ENCODE measurements around the gene RAB27A. TPM values are rescaled to one million over a fixed set of nuclear protein-coding genes. Genes with fewer than 3 reads are reported as not detected.

The RAB27A gene
- total RNA-seq, 1 donor from 2014 or later: 17.8 TPM

DNA sequence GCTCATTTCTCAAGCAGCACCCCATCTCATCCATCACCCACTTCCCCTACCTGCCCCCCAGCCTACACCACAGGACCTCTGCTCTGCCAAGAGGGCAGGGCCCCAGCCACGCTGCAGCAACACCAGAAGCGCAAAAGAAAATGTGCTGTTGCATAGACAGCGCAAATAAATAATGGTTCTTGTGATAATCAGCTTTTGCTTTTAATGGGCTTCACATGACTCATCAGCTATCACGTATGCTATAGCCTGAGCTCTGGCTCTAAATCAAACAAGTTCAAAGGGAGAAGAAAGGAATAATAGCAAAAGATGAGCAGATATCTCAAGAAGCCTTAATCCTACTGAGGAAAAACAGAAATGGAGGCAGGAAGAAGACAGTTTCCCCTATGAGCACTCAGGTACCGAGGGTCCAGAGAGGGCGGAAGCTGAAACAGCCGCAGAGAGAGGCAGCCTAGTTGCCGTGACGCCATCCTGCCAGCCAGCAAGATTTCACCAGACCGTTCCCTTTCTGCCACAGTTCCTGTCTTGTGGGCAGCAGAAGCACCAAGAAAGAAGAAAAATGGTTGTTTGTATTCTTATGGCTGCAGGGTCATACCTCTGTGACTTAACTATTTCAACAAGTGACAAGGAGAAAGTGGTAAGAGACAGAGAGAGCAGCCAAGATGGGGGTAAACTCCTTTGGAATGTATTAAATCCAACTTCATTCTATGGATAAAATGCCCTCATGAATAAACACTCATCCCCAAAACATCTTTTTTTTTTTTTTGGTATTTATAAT is 22.0 kb downstream of the RAB27A start:
- FAIRE-seq (no peak), DNase-seq (ENCODE audit: low read depth) (peak; percentile 81)
- Histone ChIP-seq H3K36me3 (ENCODE audit: insufficient read depth, low read length) (no peaks in the 10 kb centered on the region), H3K79me2 (ENCODE audit: insufficient read depth, low read length) (peaks cover 12% of the 10 kb centered on the region), H2AFZ (ENCODE audit: low read depth, low read length) (peak overlapping the region; percentile 59), H3K4me2 (ENCODE audit: low read length) (peak overlapping the region; percentile 80), H3K4me3 (ENCODE audit: insufficient read depth, low read depth, low read length) (peak overlapping the region; percentile 30), H3K4me1 (ENCODE audit: insufficient read depth, low read length) (peaks cover 20% of the 10 kb centered on the region), H3K9ac (ENCODE audit: low read length) (peak overlapping the region; percentile 62), H3K9me3 (ENCODE audit: insufficient read depth, low read depth, low read length) (no peaks in the 10 kb centered on the region), H3K27ac (ENCODE audit: low read depth, low read length) (peak overlapping the region; percentile 53), H3K27me3 (ENCODE audit: insufficient read depth, low read length) (no peaks in the 10 kb centered on the region), H4K20me1 (ENCODE audit: insufficient read depth, low read length) (no peaks in the 10 kb centered on the region)
- no peaks in the 10 kb centered on the region for H3K9me3 Mint-ChIP-seq (ENCODE audit: unreplicated experiment)
- H3K4me3 Mint-ChIP-seq (ENCODE audit: unreplicated experiment): no peak overlapping the region
- no peaks in the 10 kb centered on the region for H3K27me3 Mint-ChIP-seq (ENCODE audit: low read depth, unreplicated experiment)
- peaks cover 3% of the 10 kb centered on the region for H3K36me3 Mint-ChIP-seq (ENCODE audit: low read depth, unreplicated experiment)
- H3K27ac Mint-ChIP-seq (ENCODE audit: unreplicated experiment): no peak overlapping the region
- TF ChIP-seq CTCF (IDR thresholded peaks at IDR 0.05; ENCODE audit: insufficient read depth, low read depth, low read length) (no peak), EZH2 (IDR thresholded peaks at IDR 0.05; ENCODE audit: insufficient read depth, low read length) (no peak)
- H3K4me1 Mint-ChIP-seq (ENCODE audit: low read depth, unreplicated experiment): peaks cover 16% of the 10 kb centered on the region

GRCh38 chr15:55266547-55266946 is 23.1 kb downstream of the RAB27A start:
- Mint-ChIP-seq H3K4me1 (ENCODE audit: low read depth, unreplicated experiment) (peaks cover 16% of the 10 kb centered on the region), H3K27ac (ENCODE audit: unreplicated experiment) (no peak overlapping the region), H3K36me3 (ENCODE audit: low read depth, unreplicated experiment) (peaks cover 1% of the 10 kb centered on the region), H3K27me3 (ENCODE audit: low read depth, unreplicated experiment) (no peaks in the 10 kb centered on the region), H3K9me3 (ENCODE audit: unreplicated experiment) (no peaks in the 10 kb centered on the region), H3K4me3 (ENCODE audit: unreplicated experiment) (no peak overlapping the region)
- Histone ChIP-seq H3K4me2 (ENCODE audit: low read length) (peak overlapping the region; percentile 80), H3K4me3 (ENCODE audit: insufficient read depth, low read depth, low read length) (no peak overlapping the region), H3K9me3 (ENCODE audit: insufficient read depth, low read depth, low read length) (no peaks in the 10 kb centered on the region), H2AFZ (ENCODE audit: low read depth, low read length) (no peak overlapping the region), H4K20me1 (ENCODE audit: insufficient read depth, low read length) (no peaks in the 10 kb centered on the region), H3K9ac (ENCODE audit: low read length) (peak overlapping the region; percentile 62), H3K27ac (ENCODE audit: low read depth, low read length) (no peak overlapping the region), H3K79me2 (ENCODE audit: insufficient read depth, low read length) (peaks cover 6% of the 10 kb centered on the region), H3K27me3 (ENCODE audit: insufficient read depth, low read length) (no peaks in the 10 kb centered on the region), H3K4me1 (ENCODE audit: insufficient read depth, low read length) (peaks cover 20% of the 10 kb centered on the region), H3K36me3 (ENCODE audit: insufficient read depth, low read length) (no peaks in the 10 kb centered on the region)
- FAIRE-seq (no peak), DNase-seq (ENCODE audit: low read depth) (no peak)
- no peak for TF ChIP-seq EZH2 (IDR thresholded peaks at IDR 0.05; ENCODE audit: insufficient read depth, low read length)
- TF ChIP-seq CTCF (IDR thresholded peaks at IDR 0.05; ENCODE audit: insufficient read depth, low read depth, low read length): no peak

DNA sequence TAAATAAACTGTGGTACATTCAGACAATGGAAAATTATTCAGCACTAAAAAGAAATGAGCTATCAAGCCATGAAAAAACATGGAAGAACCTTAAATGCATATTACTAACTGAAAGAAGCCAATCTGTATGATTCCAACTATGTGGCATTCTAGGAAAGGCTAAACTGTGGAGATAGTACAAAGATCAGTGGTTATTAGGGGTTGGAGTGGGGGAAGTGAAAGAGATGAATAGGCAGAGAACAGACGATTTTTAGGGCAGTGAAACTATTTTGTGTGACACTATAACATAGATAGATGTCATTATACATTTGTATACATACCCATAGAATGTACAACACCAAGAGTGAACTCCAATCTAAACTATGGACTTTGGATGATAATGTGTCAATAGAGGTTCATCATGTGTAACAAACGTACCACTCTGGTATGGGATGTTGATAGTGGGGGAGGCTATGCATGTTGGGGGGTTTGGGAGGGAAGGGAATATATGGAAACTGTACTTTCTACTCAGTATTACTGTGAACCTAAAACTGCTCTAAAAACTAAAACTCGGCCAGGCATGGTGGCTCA is 29.0 kb downstream of the RAB27A start:
- Histone ChIP-seq H3K9me3 (ENCODE audit: insufficient read depth, low read depth, low read length) (no peaks in the 10 kb centered on the region), H2AFZ (ENCODE audit: low read depth, low read length) (no peak overlapping the region), H3K27me3 (ENCODE audit: insufficient read depth, low read length) (no peaks in the 10 kb centered on the region), H3K9ac (ENCODE audit: low read length) (no peak overlapping the region), H3K4me1 (ENCODE audit: insufficient read depth, low read length) (peaks cover 5% of the 10 kb centered on the region), H3K79me2 (ENCODE audit: insufficient read depth, low read length) (no peaks in the 10 kb centered on the region), H4K20me1 (ENCODE audit: insufficient read depth, low read length) (no peaks in the 10 kb centered on the region), H3K4me3 (ENCODE audit: insufficient read depth, low read depth, low read length) (no peak overlapping the region), H3K4me2 (ENCODE audit: low read length) (no peak overlapping the region), H3K27ac (ENCODE audit: low read depth, low read length) (no peak overlapping the region), H3K36me3 (ENCODE audit: insufficient read depth, low read length) (no peaks in the 10 kb centered on the region)
- no peak for DNase-seq (ENCODE audit: low read depth)
- no peak for FAIRE-seq
- H3K9me3 Mint-ChIP-seq (ENCODE audit: unreplicated experiment): peaks cover 6% of the 10 kb centered on the region
- H3K4me1 Mint-ChIP-seq (ENCODE audit: low read depth, unreplicated experiment): peaks cover 11% of the 10 kb centered on the region
- H3K27me3 Mint-ChIP-seq (ENCODE audit: low read depth, unreplicated experiment): no peaks in the 10 kb centered on the region
- H3K27ac Mint-ChIP-seq (ENCODE audit: unreplicated experiment): no peak overlapping the region
- H3K36me3 Mint-ChIP-seq (ENCODE audit: low read depth, unreplicated experiment): peaks cover 13% of the 10 kb centered on the region
- TF ChIP-seq EZH2 (IDR thresholded peaks at IDR 0.05; ENCODE audit: insufficient read depth, low read length) (no peak), CTCF (IDR thresholded peaks at IDR 0.05; ENCODE audit: insufficient read depth, low read depth, low read length) (no peak)
- no peak overlapping the region for H3K4me3 Mint-ChIP-seq (ENCODE audit: unreplicated experiment)

Measured in astrocyte (in vitro differentiated cells and primary cell).